Prostate gland (tissue), 2 donors: ENCODE measurements around the gene OR11H6.

Source experiments
- CTCF ChIP-seq, 4 experiments: fragments of 200-600 bp in 2 of 4; fragments of 450-650 bp in 2 of 4; sonication (generic) in 2 of 4; IDR thresholded peaks; 1 replicate in 3 of 4; 2 replicates in 1 of 4; pipeline ENCODE4 v1.5.1; 2016 to 2019; ENCODE audit warnings: antibody characterized with exemption in 4 of 4, mild to moderate bottlenecking in 2 of 4, moderate library complexity in 2 of 4
- POLR2A ChIP-seq: fragments of 450-650 bp; IDR thresholded peaks from one replicate; pipeline ENCODE4 v1.6.1; 2016; ENCODE audit warnings: antibody characterized with exemption, mild to moderate bottlenecking
- POLR2AphosphoS5 ChIP-seq: sonication (generic); formaldehyde crosslinking; IDR thresholded peaks from one replicate; pipeline ENCODE4 v1.6.1; 2017; ENCODE audit warnings: antibody characterized with exemption

- TF ChIP-seq CTCF (IDR thresholded peaks at IDR 0.05) (no peak), POLR2AphosphoS5 (no peak), POLR2A (no peak)
Observed at GRCh38 chr14:20215196-20215595, 8.3 kb upstream of the OR11H6 start.
